Peyer's patch (tissue), 4 donors: ENCODE results near the gene TGFBI. TPM values are rescaled to one million over a fixed set of nuclear protein-coding genes. Genes with fewer than 3 reads are reported as not detected.

Source experiments
- DNase-seq, 3 donors: peaks; one replicate each; pipeline ENCODE4 v3.0.0-alpha.2; 2017 to 2019
- H3K27ac ChIP-seq, 4 donors: fragments of 200-600 bp; sonication (generic); one replicate each; pipeline ENCODE4 v1.5.1; 2016 to 2019
- H3K27me3 ChIP-seq, 2 donors: fragments of 200-600 bp; sonication (generic); one replicate each; pipeline ENCODE4 v1.5.1; 2019
- H3K36me3 ChIP-seq, 3 donors: fragments of 200-600 bp; sonication (generic); one replicate each; pipeline ENCODE4 v1.5.1; 2016 to 2019
- H3K4me1 ChIP-seq, 4 donors: fragments of 200-600 bp; sonication (generic); one replicate each; pipeline ENCODE4 v1.5.1; 2016 to 2019
- H3K4me3 ChIP-seq, 4 donors: fragments of 200-600 bp; sonication (generic); 1 replicate in 3 of 4; 2 replicates in 1 of 4; pipeline ENCODE4 v1.5.1; 2016 to 2019; ENCODE audit warnings: mild to moderate bottlenecking in 1 of 4
- H3K9me3 ChIP-seq, 4 donors: fragments of 200-600 bp; sonication (generic); one replicate each; pipeline ENCODE4 v1.5.1; 2016 to 2019; ENCODE audit warnings: mild to moderate bottlenecking in 1 of 4
- POLR2A ChIP-seq, 2 donors: fragments of 450-650 bp; IDR thresholded peaks; one replicate each; pipeline ENCODE4 v1.5.1; 2017; ENCODE audit warnings: antibody characterized with exemption in 2 of 2, mild to moderate bottlenecking in 2 of 2, moderate library complexity in 2 of 2
- small RNA-seq, 2 donors: library from RNA; depleted of rRNA; stranded (forward); fragments of <200 nt; gene quantifications; one replicate each; pipeline ENCODE3, GENCODE V24; 2016
- total RNA-seq, 4 donors: library from RNA; depleted of rRNA; stranded (reverse); fragments of >200 nt; gene quantifications; one replicate each; pipeline ENCODE4 v1.1.0, GENCODE V29; 2016
- TF ChIP-seq, protein P1 (sequence below), 6 experiments: fragments of 450-650 bp in 4 of 6; fragments of 200-600 bp in 2 of 6; sonication (generic) in 1 of 6; IDR thresholded peaks; one replicate each; pipeline ENCODE4 v1.5.1; 2017 to 2019; ENCODE audit warnings: antibody characterized with exemption in 6 of 6, mild to moderate bottlenecking in 3 of 6, moderate library complexity in 1 of 6

TGFBI gene
- total RNA-seq, 4 donors from 2014 or later, result 17.5 to 56.9 (median 26.3) TPM

- H3K4me3 ChIP-seq, result no peak overlapping the region
- DNase-seq, result no peak
- TF ChIP-seq, protein P1, sequence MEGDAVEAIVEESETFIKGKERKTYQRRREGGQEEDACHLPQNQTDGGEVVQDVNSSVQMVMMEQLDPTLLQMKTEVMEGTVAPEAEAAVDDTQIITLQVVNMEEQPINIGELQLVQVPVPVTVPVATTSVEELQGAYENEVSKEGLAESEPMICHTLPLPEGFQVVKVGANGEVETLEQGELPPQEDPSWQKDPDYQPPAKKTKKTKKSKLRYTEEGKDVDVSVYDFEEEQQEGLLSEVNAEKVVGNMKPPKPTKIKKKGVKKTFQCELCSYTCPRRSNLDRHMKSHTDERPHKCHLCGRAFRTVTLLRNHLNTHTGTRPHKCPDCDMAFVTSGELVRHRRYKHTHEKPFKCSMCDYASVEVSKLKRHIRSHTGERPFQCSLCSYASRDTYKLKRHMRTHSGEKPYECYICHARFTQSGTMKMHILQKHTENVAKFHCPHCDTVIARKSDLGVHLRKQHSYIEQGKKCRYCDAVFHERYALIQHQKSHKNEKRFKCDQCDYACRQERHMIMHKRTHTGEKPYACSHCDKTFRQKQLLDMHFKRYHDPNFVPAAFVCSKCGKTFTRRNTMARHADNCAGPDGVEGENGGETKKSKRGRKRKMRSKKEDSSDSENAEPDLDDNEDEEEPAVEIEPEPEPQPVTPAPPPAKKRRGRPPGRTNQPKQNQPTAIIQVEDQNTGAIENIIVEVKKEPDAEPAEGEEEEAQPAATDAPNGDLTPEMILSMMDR (IDR thresholded peaks at IDR 0.05), result no peak
- TF ChIP-seq POLR2A (IDR thresholded peaks at IDR 0.05), result no peak
- no peaks in the 10 kb centered on the region for H3K9me3 ChIP-seq
- no peaks in the 10 kb centered on the region for H3K36me3 ChIP-seq
- peaks cover 0 to under 1% (median 0%) of the 10 kb centered on the region in 4 donors for H3K4me1 ChIP-seq
- no peaks in the 10 kb centered on the region for H3K27me3 ChIP-seq
- H3K27ac ChIP-seq, result no peak overlapping the region
Measured at GRCh38 chr5:136109453-136110135, 80.8 kb downstream of the TGFBI start.

Small RNAs within 50 kb of the gene (small RNA-seq; reads per million reads assigned to genes)
- gene VTRNA2-1, result 0.35 to 0.96 reads per million in 2 donors

Other genes starting within 250 kb of the TGFBI start
- gene SLC25A48, start 194.3 kb upstream of the TGFBI start, total RNA-seq, result 10 to 100 TPM in 2 of 4 donors, 1 to 10 TPM in 2; 8.3 to 11.6 (median 10.3) TPM
- not detected for gene IL9, start 133.1 kb upstream of the TGFBI start, total RNA-seq
- not detected for gene LECT2, start 74.0 kb upstream of the TGFBI start, total RNA-seq
- gene SMAD5, start 103.9 kb downstream of the TGFBI start, total RNA-seq, result 10 to 100 TPM; 20.0 to 31.4 (median 23.7) TPM
- gene SMIM32, start 164.2 kb downstream of the TGFBI start, total RNA-seq, result 10 to 100 TPM in 3 of 4 donors, 1 to 10 TPM in 1; 5.8 to 18.4 (median 15.1) TPM